Fibroblast of gingiva (primary cell): ENCODE measurements around the gene HTR3D.
"Not testable (repeated sequence)": the region's sequence is repeated elsewhere in the genome, so short reads cannot be mapped to it uniquely, and the experiment has no call there.

Experiments used
- DNase-seq: peaks from one replicate; pipeline ENCODE4 v3.0.0-alpha.2; 2011; ENCODE audit warnings: low read depth

Gene HTR3D

GRCh38 chr3:184031187-184031792 lies at the start of gene HTR3D:
HTR3D (plus strand) TSS chr3:184031742; CDS start chr3:184031742, 0 bp downstream.
- no peak for DNase-seq

GRCh38 chr3:183981990-183982644 lies 49.4 kb upstream of the HTR3D start:
- DNase-seq: no peak

GRCh38 chr3:183984127-183984740 lies 47.3 kb upstream of the HTR3D start:
- DNase-seq: no peak

GRCh38 chr3:183984749-183985729 lies 46.5 kb upstream of the HTR3D start:
- no peak for DNase-seq

GRCh38 chr3:183987000-183987600 lies 44.4 kb upstream of the HTR3D start:
- no peak for DNase-seq

GRCh38 chr3:183988216-183988790 lies 43.2 kb upstream of the HTR3D start:
- DNase-seq: no peak

GRCh38 chr3:183991403-183991802 lies 40.1 kb upstream of the HTR3D start:
- DNase-seq: no peak

- DNase-seq: no peak
Observed at GRCh38 chr3:184001761-184002160, 29.8 kb upstream of the HTR3D start.

- DNase-seq: no peak
Observed at GRCh38 chr3:184002469-184002868, 29.1 kb upstream of the HTR3D start.

GRCh38 chr3:184003187-184003967 lies 28.2 kb upstream of the HTR3D start:
- peak; percentile 23 for DNase-seq

- DNase-seq: no peak
Observed at GRCh38 chr3:184004476-184004875, 27.1 kb upstream of the HTR3D start.

GRCh38 chr3:184005941-184006507 lies 25.5 kb upstream of the HTR3D start:
- no peak for DNase-seq

GRCh38 chr3:184007143-184007813 lies 24.3 kb upstream of the HTR3D start:
- not testable (repeated sequence) for DNase-seq

GRCh38 chr3:184008161-184008560 lies 23.4 kb upstream of the HTR3D start:
- DNase-seq: no peak

- DNase-seq: no peak
Observed at GRCh38 chr3:184011230-184011876, 20.2 kb upstream of the HTR3D start.

- DNase-seq: no peak
Observed at GRCh38 chr3:184011937-184012889, 19.3 kb upstream of the HTR3D start.

GRCh38 chr3:184015381-184016019 lies 16.0 kb upstream of the HTR3D start:
- DNase-seq: no peak

GRCh38 chr3:184016169-184016570 lies 15.4 kb upstream of the HTR3D start:
- no peak for DNase-seq
